NCI-H146 treated with DMSO at 0.1 percent for 48 hours (cell line): Measurements from ENCODE around the gene RAD18.

Experiments
- DNase-seq: peaks from one replicate; lab custom pipeline; 2025; ENCODE audit not compliant: unreplicated experiment; lab: John Stamatoyannopoulos, UW

RAD18 gene

DNA sequence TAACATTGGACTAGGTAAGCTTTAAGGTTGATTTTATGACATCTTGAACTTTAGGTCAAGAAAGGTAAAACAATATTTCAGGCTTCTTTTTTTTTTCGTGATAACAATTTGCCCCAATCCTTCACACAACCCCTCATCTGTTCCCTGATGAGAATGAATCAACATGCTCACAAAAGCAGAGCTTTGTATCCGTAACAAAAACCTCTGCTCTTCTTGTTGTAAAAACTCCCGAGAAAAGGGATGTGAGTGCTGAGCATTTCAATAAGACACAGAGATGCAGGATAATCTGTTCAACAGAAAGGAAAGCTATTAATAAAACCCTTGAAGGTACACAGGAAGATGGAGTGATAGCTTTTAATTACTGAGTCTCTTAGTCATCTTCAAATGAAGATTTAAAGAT is 94.3 kb downstream of the RAD18 start:
- DNase-seq = no peak

GRCh38 chr3:8867646-8868045 is 95.6 kb downstream of the RAD18 start:
- no peak for DNase-seq

- DNase-seq = no peak
Observed at GRCh38 chr3:8865697-8866096, 97.6 kb downstream of the RAD18 start.

DNA sequence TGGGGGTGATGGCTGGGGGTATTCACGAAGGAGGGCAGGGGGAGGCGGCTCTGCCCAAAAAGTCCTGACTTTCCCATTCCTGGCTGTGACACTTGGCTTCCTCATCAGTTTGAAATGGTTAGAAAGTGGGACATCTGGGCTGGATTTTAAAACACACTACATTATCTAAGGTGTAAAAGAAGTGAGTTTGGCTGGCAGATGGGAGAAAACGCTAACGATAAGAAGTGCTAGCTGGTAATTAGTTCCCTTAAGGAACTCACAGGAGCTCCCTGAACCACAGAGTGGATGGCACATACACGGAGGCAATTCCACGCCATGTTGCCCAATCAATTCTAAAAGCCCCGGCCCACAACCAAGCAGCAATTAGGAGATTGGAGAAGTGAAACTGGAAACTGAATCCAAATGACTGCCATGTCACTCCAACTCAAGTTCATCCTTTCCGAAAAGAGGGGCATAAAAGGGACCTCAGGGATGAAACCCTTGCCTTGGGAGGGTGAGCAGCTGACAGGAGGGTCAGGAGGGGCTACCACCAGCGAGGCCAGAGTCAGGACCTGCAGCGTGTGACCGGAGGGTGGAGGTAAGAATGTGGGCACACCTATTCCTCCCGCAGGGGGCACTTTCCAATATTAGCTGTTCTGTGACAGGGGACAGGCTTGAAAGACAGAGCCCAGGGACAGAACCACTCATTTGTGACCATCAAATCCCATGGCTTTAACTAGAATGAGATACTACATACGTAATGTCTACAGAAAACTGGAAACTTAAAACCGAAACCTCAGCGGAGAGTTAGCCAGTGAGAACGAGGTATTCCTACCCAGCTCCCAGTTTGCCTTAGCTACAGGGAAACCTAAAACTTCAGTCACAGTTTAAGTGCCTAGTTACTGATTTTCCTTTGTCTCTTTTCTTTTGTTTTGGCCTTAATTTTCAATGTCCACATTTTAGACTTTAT is 98.6 kb downstream of the RAD18 start:
- DNase-seq = no peak

- DNase-seq = no peak
Observed at GRCh38 chr3:8863891-8864290, 99.4 kb downstream of the RAD18 start.

- DNase-seq = no peak
Observed at GRCh38 chr3:8857720-8858367, 105.4 kb downstream of the RAD18 start.

- DNase-seq = no peak
Observed at GRCh38 chr3:8856721-8857120, 106.6 kb downstream of the RAD18 start.

- no peak for DNase-seq
Observed at GRCh38 chr3:8856071-8856470, 107.2 kb downstream of the RAD18 start.

DNA sequence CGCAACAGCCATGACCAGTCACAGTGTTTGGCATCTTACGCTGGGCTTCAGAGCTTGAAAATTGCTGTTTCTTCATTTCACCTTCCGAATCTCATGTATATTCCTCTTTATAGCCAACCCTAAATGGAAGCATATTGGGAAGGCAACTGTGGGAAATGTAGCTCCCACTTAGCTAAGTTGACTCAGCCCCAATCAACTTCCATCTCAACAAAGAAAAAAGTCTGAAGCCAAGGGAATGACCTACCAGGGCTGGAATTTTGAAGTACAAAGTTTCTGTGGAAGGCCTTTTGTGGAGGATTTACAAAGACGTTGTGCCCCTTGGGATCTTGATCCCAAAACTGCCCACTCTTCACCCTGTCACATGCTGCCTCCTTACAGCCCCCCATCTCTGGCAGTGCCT is 108.6 kb downstream of the RAD18 start:
- DNase-seq = no peak

GRCh38 chr3:8853081-8853480 is 110.2 kb downstream of the RAD18 start:
- DNase-seq = no peak

- no peak for DNase-seq
Observed at GRCh38 chr3:8852511-8852910, 110.8 kb downstream of the RAD18 start.

GRCh38 chr3:8851703-8852102 is 111.6 kb downstream of the RAD18 start:
- no peak for DNase-seq

DNA sequence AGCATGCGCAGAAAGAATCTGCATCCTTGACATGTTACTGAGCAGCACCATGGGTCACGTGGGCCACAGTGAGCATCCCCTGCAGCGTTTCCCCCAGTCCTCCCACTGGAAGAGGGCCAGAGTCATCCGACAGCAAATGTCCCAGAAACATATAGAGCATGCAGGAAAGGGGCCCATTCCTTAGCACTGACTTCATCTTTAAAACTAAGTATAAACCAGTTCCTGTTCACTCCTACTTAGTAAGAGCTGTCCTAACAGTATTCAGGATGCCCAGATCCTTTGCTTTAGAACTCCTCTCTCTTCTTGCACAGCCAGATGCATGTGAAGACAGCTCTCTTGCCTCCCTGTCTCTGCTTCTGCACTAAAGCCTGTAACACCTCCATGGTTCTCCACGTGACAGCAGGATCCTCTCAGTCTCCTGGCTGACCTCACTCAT is 114.6 kb downstream of the RAD18 start:
- DNase-seq = no peak

DNA sequence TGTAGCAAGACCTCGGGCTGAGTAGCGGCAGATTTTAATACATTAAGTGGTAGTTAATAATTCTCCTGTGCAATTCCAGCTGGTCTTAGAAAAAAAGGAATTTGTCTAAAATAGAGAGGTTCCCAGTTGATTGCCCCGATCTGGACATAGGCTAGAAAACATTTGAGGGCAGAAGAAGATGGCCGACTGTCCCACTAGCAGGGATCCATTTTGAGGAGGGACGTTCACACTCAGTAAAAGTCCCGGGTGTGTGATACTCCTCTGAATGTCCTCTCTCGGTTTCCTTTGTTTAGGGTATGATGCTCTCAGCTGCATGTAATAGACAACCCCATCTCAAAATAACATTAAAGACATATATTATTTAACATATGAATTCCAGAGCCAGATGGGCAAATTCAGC is 116.0 kb downstream of the RAD18 start:
- no peak for DNase-seq

- no peak for DNase-seq
Observed at GRCh38 chr3:8846176-8846575, 117.1 kb downstream of the RAD18 start.

- DNase-seq = no peak
Observed at GRCh38 chr3:8845641-8846040, 117.6 kb downstream of the RAD18 start.

DNA sequence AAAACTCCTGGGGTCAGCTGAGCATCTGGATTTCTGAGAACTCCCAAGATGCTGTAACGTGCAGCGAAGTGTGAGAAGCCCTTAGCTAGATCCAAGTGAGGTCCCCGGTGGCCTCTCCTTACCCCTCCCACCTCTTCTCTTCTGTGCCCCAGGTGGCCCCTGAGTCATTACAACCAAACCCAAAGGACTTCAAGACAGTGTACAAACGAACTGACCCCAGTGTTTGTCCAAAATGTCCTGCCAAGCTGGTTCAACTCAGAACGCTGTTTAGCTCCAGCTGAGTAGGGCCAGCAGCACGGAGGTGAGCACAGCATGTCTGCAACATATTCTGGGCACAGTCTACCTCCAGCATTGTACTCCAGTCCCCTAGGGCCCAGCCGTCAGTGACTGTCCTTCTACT is 119.9 kb downstream of the RAD18 start:
- no peak for DNase-seq

DNA sequence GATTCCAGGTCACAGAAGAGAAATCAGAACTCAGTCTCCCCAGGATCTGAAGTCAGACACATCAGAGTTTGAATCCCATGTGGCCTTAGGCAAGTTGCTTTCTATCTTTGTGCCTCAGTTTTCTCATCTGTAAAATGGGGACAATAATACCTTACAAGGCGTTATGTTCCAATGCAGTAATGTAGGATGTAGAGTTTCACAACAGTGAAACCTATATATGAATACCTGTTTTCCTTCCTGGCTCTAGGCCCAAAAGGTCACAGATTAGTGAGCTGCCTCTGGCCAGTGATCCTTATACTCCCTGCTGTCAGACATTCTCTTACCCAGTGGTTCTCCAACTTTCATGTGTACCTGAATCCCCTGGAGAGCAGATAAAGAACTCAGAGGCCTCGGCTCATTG is 121.0 kb downstream of the RAD18 start:
- DNase-seq = no peak

DNA sequence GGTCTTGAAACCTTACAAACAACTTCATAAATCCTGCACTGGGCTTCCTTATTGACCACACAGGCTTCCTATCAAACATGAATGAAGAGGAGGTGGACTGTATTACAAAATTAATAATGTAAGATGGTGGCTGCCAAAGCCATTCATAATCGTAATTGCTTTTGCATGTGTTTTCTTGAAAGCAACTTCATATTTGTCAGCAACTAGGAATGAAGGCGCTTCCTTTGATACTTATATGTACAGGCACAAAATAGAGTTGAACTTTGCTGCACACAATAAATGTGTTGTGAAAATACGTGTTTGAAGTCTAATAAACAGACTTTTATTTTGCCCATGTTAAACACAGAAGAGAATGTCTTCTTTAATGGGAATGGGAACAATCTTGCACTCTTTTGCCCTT is 121.8 kb downstream of the RAD18 start:
- no peak for DNase-seq

- DNase-seq = no peak
Observed at GRCh38 chr3:8840556-8840955, 122.7 kb downstream of the RAD18 start.

- DNase-seq = no peak
Observed at GRCh38 chr3:8839607-8840325, 123.5 kb downstream of the RAD18 start.
